ENCODE measurements around the gene FEZ2. TPM values are rescaled to one million over a fixed set of nuclear protein-coding genes. Genes with fewer than 3 reads are reported as not detected.
"Not testable (repeated sequence)": the region's sequence is repeated elsewhere in the genome, so short reads cannot be mapped to it uniquely, and the experiment has no call there.

The FEZ2 gene
- total and polyA plus RNA-seq, 2 experiments from 2014 or later: 28.0 to 32.9 TPM

- no peaks in the 10 kb centered on the region for H4K20me1 ChIP-seq (replicated peaks; ENCODE audit: insufficient read depth)
- no peaks in the 10 kb centered on the region for H3K9me3 Mint-ChIP-seq
- H3F3A ChIP-seq (replicated peaks; ENCODE audit: low read depth): no peaks in the 10 kb centered on the region
- no peaks in the 10 kb centered on the region for H3K79me2 ChIP-seq (replicated peaks; ENCODE audit: insufficient read depth)
- H3K4me3 ChIP-seq: no peak overlapping the region
- no peaks in the 10 kb centered on the region for H3K4me1 ChIP-seq (ENCODE audit: insufficient read depth)
- H3K4me2 ChIP-seq: no peak overlapping the region
- H3K27me3 Mint-ChIP-seq (ENCODE audit: insufficient read depth, low read depth, poor library complexity): peaks cover 2% of the 10 kb centered on the region
- H3K36me3 Mint-ChIP-seq (ENCODE audit: low read depth): no peaks in the 10 kb centered on the region
- DNase-seq (ENCODE audit: low spot score) (no peak), ATAC-seq (no peak)
- H3K36me3 ChIP-seq (ENCODE audit: insufficient read depth): no peaks in the 10 kb centered on the region
- no peak overlapping the region for H2AFZ ChIP-seq
- no peaks in the 10 kb centered on the region for H3K9me2 ChIP-seq (ENCODE audit: insufficient read depth)
- H3K27me3 ChIP-seq (ENCODE audit: insufficient read depth): no peaks in the 10 kb centered on the region
- no peak overlapping the region for H3K4me3 Mint-ChIP-seq
- no peak overlapping the region for H3K27ac ChIP-seq (ENCODE audit: low read depth)
- no peaks in the 10 kb centered on the region for H3K4me1 Mint-ChIP-seq
- no peak overlapping the region for H3K27ac Mint-ChIP-seq
- TF ChIP-seq JUNB (IDR thresholded peaks at IDR 0.05; ENCODE audit: unreplicated experiment) (no peak), ETS1 (IDR thresholded peaks at IDR 0.05) (no peak), STAT1 (IDR thresholded peaks at IDR 0.05; ENCODE audit: unreplicated experiment) (no peak), NANOG (IDR thresholded peaks at IDR 0.05; ENCODE audit: borderline replicate concordance) (no peak), CTCF (conservative IDR thresholded peaks at IDR 0.05; ENCODE audit: low read depth in 2 of 2) (no peak), ZNF462 (CRISPR knock-in tag; IDR thresholded peaks at IDR 0.05) (no peak), ZNF331 (CRISPR knock-in tag; IDR thresholded peaks at IDR 0.05; ENCODE audit: low read depth) (no peak), POLR2AphosphoS5 (IDR thresholded peaks at IDR 0.05; ENCODE audit: low read depth) (no peak), ZNF114 (CRISPR knock-in tag; IDR thresholded peaks at IDR 0.05) (no peak), REST (IDR thresholded peaks at IDR 0.05; ENCODE audit: unreplicated experiment) (no peak)
These were observed 7.3 kb upstream of the FEZ2 start for GRCh38 chr2:36605273-36605672.

GRCh38 chr2:36603629-36604028 is 5.7 kb upstream of the FEZ2 start:
- H3K4me3 Mint-ChIP-seq; H3K4me1 Mint-ChIP-seq; H2AFZ ChIP-seq; H3K27me3 ChIP-seq (ENCODE audit: insufficient read depth); H3K9me2 ChIP-seq (ENCODE audit: insufficient read depth); H3K79me2 ChIP-seq (replicated peaks; ENCODE audit: insufficient read depth); H3K27me3 Mint-ChIP-seq (ENCODE audit: insufficient read depth, low read depth, poor library complexity); H4K20me1 ChIP-seq (replicated peaks; ENCODE audit: insufficient read depth); H3K36me3 ChIP-seq (ENCODE audit: insufficient read depth); H3K4me3 ChIP-seq; H3K9me3 Mint-ChIP-seq; H3K4me1 ChIP-seq (ENCODE audit: insufficient read depth); H3K27ac ChIP-seq (ENCODE audit: low read depth); ATAC-seq; H3K36me3 Mint-ChIP-seq (ENCODE audit: low read depth); H3F3A ChIP-seq (replicated peaks; ENCODE audit: low read depth); H3K4me2 ChIP-seq; DNase-seq (ENCODE audit: low spot score); H3K27ac Mint-ChIP-seq: not testable (repeated sequence)

All from GM23338 (cell line).